HG02759 (cell line): ENCODE results near the gene KCNQ1OT1.

Source experiments
- ATAC-seq: cut with Tn5 transposase; IDR thresholded peaks from one replicate; pipeline ENCODE4 v1.9.1; 2021; ENCODE audit warnings: mild to moderate bottlenecking, moderate library complexity; ENCODE audit not compliant: unreplicated experiment

The KCNQ1OT1 gene

GRCh38 chr11:2737866-2738265 lies 38.1 kb upstream of the KCNQ1OT1 start:
- ATAC-seq, result no peak

DNA sequence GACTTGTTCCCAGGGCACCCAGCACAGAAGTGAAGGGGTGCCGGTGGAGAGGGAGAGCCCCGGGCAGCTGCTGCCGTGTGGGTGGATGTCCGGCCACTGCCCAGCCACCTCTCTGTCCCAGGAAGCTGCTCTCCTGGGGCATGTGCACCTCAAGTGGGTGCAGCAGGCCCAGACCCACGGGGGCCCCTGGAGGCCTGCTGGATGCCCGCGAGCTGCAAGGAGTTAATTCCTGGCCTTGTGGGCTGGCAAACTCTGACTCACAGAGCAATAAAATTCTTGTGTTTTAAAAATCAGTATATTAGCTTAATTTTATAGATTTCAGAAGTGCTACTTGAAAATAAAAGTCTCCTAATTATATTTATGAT lies 37.4 kb upstream of the KCNQ1OT1 start:
- no peak for ATAC-seq

DNA sequence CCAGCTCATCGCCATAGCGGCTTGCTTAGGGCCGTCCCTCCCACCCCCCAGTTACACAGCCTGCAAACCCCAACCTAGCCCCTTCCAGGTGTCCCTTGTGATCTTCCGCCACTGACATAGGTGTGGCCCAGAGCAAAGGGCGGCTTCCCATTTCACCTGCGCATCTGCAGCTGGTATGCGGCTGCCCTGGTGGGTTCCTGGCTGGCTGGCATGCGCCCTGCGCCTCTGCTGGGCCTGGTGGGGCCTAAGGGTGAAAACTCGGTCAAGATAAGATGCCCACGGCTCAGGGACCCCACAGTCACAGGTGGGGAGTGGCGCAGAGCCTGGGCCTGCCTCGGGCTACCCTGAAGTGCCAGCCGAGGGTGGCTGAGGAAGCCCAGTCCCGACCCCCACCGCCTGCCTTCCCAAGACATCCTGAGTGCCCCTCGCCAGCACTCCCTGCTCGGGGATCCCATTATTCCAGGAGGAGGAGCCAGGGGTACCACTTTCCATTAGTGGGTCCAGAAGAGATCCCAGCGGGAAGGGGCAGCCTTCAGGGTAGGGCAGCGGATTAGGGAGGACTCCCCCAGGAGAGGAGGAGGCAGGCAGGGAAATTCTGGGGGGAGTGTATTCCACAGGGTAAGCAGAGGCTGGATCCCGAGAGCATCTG lies 36.9 kb upstream of the KCNQ1OT1 start:
- no peak for ATAC-seq

DNA sequence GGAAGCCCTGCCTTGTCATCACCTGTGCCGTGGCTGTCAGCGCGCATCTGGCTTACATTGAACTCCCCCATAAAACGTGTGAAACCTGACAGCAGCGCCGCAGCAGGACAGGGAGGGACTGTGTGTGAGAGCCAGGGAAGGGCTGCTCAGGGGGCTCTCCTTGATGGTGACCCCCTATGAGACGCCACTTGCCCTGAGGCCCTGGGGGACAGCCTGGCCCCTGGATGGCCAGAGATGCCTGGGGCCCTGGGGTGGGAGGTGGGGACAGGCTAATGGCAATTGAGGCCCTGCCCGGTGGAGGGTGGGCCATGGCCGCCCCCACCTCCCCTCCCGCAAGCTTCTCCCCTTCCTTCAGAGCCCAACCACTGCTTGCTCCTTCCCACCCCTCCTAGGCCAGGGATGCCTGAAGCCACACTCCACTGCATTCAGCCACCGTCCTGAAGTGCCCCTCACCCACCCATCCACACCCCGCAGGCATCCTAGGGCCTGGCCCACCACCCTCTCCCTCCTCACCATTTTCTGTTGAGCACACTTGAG lies 35.3 kb upstream of the KCNQ1OT1 start:
- no peak for ATAC-seq

DNA sequence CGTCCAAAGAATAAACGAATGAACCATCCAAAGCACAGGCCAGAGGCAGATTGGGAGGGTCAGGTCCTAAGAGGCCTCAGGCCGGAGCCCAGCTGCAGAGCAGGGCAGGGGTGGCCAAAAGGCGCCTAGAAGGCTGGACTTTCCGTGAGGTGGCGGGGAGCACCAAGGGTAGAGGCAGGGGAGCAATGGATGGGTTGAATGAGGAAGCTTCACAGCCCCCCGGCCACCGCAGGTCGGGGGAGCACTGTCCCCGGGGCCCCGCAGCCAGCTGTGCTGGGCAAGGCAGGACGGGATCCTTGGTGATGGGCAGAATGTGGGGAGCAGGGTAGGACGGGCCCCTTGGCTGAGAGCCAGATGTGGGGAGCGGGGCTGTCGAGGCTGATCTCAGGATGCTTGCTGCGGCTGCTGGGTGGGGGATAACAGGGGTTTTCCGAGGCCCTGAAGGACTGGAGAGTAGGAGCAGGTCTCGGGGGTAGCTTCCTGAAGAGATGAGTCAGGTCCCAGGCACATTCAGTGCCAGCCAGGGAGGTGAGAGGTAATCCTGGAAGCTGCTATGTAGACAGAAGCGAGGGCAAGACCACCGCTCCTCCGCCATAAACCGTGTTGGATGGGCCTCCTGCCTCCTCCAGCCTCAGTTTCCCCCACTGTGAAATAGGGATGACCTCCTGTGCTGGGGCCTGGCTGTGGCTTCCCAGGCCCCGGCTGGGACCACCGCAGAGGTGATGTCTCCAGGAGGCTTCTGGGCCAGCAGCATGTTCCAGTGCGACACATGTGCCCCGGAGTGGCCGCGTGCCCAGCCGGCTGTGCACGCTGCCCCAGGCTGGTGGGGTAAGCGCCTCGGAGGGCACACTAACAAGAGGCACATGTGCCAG lies 34.6 kb upstream of the KCNQ1OT1 start:
- no peak for ATAC-seq

- no peak for ATAC-seq
These were observed 33.3 kb upstream of the KCNQ1OT1 start for GRCh38 chr11:2732940-2733628.

GRCh38 chr11:2732261-2732939 lies 32.6 kb upstream of the KCNQ1OT1 start:
- ATAC-seq, result no peak

DNA sequence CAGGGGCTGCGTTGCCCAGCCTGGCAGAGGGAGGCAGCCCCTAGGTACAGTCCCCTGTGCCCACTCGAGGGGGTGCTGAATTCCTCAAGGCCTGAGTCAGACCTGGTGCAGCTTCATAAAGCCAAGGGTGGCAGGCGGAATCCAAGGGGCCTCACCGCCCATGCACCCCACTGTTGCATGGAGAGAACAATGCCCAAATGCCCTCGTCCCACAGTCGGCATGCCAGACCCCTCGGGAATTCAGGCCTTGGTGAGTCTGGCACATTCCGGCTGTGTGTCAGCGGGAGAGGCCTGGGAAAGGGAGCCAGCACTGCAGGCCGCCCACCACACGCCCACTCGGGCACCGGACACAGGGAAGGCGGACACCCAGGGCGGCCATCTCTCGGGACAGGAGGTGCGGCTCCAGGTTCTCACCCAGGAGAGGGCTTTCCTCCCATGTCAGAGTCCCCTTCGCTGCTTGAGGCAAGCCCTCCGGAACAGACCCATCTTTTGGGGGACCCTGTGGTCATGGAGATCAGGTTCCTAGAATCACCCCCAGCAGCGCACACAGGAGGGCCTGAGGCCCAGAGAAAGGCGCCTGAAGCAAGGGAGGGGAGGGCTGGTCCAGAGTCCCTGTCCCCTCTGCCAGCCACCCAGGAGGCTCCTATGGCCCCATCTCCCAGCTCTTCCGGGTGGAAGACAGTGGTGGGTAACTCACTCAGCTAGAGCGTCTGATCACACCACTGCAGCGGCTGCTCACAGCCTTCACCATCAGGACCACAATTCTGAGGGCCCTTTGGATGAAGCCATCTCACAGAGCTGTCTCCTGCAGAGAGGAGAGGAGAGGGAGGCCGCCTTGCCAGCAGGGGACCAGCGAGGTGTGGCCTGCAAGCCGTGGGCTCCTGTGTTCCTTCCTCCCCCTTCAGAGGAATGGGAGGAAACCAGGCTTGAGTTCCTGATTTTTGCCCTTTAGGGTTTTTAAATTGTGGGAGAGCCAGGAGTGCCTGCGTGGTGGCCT lies 31.6 kb upstream of the KCNQ1OT1 start:
- no peak for ATAC-seq

DNA sequence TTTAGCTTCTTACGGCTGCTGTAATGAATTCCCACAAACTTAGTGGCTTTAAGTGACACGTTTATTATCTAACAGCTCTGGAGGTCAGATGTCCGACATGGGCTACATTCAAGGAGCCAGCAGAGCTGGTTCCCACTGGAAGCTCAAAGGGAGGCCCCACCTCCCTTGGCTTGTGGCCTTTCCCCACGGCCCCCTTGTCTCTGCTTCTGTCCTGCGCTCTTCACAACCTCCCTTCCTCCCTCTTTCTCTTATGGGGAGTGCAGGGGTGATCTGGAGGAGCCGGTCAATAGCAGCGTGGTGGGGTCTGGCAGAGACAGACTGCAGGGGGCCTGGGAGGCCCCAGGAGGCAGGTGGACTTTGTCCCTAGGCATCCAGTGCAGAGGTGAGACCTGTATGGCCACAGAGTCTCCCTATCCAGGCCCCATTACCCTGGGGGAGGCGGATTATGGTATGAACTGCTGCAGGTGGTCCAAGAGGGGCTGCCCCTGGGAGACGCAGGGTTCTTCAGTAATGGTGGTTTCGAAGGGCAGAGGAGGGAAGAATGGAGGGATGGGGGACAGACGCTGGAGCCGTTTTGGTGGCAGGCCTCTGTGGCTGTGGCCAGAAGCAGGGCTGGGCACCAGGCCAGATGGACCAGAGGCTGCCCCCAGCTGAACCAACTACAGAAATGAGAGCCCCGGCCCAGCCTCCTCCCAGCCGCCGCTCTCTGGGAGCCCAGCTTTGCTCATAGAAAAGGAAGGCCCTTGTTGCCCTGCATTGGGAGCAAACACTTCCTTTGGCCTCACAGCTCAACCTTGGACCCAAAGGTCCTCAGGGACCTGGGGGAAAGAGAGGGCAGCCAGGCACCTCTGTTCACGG lies 30.7 kb upstream of the KCNQ1OT1 start:
- no peak for ATAC-seq

GRCh38 chr11:2729841-2730240 lies 30.0 kb upstream of the KCNQ1OT1 start:
- ATAC-seq, result no peak

GRCh38 chr11:2728663-2729332 lies 29.0 kb upstream of the KCNQ1OT1 start:
- no peak for ATAC-seq

DNA sequence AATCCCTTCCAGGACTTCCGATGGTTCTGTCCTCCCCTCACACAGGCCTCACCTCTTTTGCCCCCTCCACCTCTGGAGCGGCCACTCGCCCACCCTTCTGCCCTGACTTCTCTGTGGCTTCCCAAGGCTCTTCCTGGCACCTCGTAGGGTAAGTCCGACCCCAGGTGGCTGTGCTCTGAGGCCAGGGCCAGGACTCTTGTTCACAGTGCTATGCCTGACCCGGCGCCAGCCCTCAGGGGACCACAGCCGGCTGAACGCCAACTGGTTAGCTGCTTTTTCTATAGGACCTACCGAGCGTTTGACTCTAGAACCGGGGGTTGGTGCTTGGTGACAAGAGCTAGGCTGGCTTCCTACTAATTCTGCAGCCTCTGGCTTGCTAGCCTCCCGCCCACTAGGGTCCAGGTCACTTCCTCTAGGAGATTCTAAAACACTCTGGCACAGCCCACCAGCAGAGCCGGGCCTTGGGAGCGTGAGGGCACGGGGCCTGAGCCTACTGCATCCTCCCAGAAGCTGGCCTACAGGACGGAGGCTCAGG lies 28.4 kb upstream of the KCNQ1OT1 start:
- no peak for ATAC-seq

- ATAC-seq, result no peak
These were observed 27.2 kb upstream of the KCNQ1OT1 start for GRCh38 chr11:2726964-2727363.

GRCh38 chr11:2725368-2726300 lies 25.8 kb upstream of the KCNQ1OT1 start:
- no peak for ATAC-seq

DNA sequence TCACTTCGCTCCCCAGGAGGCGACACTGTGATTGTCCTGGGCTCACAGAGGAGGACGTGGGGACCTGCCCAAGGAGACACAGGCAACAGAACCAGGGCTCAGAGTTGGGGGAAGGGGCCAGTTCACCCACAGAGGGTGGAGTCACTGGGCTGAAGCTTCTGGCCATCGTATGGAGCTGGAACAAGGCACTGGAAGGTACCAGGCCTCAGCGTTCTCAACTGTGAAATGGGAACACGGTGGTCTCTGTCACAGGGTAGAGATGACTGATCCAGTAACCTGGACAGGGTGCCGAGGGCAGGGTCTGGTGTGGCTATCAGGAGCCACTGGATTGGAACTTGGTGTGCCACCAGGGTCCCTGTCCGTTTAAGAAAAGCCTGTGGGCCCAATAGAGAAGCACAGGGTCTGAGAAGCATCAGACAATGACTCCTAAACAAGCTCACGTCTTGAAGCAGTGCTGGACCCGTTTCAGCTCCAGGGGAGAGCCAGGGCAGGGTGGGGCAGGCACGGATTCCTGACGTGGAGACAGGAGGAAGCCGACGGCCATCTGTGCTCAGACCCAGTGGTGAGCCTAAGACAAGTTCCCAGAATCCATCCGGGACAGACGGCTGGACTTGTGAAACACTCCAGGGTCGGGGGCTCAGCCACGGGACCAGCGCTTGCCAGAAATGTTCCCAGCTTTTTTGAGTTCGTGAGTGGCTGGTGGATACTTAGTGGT lies 25.0 kb upstream of the KCNQ1OT1 start:
- ATAC-seq, result no peak

- no peak for ATAC-seq
These were observed 24.3 kb upstream of the KCNQ1OT1 start for GRCh38 chr11:2724104-2724503.
